HG02852 (cell line): ENCODE results near the gene ALK.

ENCODE experiments used
- ATAC-seq: cut with Tn5 transposase; IDR thresholded peaks from one replicate; pipeline ENCODE4 v1.9.1; 2021; ENCODE audit warnings: mild to moderate bottlenecking, moderate library complexity; ENCODE audit not compliant: unreplicated experiment

ALK gene

DNA sequence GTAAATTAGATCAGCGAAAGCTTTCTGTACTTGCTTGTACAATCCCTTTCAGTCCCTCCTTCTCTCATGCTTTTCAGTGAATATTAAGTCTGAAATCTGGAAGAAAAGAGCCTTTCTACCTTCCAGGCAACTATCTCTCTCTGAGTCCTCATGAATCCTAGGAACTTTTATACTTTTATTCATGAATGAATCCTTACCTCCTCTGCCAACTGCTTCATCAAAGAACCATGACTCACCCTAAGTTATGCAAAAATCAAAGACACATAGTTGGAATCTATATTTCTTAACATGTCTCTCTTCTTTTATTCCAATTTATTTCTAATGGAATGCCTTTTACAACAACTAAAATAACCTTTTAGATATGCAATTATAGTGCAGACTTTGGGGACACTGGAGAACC lies 412.0 kb downstream of the ALK start:
- no peak for ATAC-seq

- no peak for ATAC-seq
Measured at GRCh38 chr2:29504746-29505145, 416.6 kb downstream of the ALK start.

DNA sequence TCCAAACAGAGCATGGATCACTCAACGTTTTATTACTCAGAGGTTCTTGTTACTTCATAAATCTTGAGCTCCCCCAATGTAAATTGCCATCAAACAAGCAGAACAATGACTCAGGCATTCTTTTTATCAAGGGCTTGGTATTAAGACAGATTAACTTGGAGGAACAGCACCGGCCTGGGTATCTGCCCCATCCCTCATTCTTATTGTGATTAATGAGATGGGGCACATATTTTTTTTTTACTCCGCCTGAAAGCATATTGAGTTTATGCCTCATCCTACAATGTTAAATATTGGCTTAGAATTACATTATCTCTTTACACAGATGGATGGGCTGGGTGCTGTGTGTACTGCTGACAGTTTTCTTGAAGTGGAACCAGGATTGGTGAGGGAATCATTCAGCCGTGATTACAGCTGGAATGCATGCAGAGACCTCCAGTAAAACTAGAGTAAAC lies 418.9 kb downstream of the ALK start:
- ATAC-seq: no peak

DNA sequence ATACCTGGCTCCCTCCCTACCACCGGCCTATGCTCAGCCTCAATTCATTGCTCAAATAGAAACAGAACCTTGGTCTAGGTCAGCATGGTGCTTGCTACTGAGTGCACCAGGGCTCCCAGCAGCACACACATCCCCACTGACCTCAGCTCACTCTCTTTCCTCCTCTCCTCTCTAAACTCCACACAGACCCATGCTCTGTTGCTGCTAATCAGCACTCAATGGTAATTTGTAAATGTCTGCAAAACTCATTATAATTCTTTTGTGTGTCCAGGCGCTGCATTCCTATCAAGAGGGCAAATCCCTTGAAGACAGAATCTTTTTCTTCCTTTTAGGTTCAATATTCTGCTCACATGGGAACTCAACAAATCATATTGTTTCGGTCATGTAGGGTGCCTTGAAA lies 424.0 kb downstream of the ALK start:
- ATAC-seq: no peak

- no peak for ATAC-seq
Measured at GRCh38 chr2:29496198-29496597, 425.2 kb downstream of the ALK start.

DNA sequence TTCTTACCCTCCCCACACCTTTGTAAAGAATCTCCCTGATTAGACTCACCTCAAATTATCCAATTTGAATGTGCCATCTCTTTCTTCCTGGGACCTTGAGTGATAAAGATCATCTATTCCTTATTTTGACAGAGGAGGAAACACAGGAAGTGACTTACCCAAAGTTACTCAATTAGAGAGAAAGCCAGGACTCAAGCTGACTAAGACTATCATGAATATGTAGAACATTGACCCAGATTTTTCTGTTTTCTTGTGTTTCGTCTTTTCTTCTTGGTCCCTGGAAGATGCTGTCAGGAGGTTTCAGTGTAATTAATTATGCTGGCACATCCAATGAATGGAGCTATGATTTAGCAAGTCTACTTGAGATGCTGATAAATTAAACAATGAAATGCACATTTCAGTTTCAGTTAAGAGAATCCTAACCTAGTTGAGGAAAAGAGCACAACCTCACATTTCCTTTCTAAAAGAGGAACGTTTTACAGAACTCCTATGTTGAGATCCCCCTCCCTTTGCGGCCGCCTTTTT lies 425.8 kb downstream of the ALK start:
- ATAC-seq: no peak

GRCh38 chr2:29495068-29495467 lies 426.3 kb downstream of the ALK start:
- ATAC-seq: no peak

DNA sequence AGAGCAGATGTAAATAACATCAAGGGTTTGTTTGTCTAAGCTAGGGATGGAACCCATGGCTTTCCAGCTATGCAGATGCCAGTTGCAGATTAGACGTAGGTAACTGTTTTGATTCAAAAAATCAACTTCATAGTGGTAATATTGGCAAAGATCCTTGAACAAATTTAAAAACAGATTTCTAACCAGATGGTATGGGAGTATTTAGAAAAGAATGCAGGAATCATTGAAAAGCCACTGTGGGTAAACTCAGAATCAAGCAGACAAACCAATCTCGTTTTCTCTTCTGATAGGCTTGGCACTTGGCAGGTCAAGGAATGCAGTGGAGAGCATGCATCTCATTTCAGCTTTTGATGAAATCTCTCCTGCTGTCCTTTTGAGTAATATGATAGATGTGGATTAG lies 428.7 kb downstream of the ALK start:
- ATAC-seq: no peak

DNA sequence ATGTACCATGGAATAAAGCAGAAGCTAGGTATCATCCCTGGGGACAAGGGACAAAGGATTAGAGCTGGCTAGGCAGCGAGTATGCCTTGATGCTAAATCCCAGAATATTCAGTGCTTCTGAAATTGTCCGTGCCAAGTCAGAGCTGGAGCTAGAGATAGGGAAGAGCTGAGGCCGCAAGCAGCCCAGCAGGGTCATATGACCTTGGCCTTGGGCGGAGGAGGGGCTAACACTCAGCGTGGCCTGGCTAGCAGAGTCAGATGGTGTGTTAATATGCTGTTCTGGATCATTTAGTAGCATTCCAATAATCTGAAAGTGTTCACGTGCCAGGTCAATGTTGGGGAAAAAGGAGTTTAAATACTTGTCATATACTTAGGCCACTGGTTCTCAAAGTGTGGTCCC lies 431.3 kb downstream of the ALK start:
- no peak for ATAC-seq

DNA sequence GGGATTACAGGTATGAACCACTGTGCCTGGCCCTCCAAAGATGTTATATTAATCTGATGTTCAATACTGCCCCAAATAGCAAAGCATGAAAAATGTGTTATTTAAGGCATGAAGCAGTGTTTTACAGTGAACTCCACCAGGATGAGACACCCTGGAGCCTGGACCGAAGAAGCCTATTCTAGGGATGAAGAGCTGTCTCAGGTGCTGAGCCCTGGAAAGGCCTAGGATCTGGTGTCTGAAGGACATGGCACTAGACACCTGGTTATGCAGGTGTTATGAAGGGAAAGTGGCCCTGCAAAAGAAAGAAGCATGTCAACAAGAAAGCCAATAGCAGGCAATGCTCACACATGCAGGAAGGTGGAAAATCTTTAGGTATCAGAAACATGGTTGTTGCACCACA lies 431.8 kb downstream of the ALK start:
- ATAC-seq: no peak

- no peak for ATAC-seq
Measured at GRCh38 chr2:29487967-29488555, 433.3 kb downstream of the ALK start.

- no peak for ATAC-seq
Measured at GRCh38 chr2:29485631-29486030, 435.8 kb downstream of the ALK start.

GRCh38 chr2:29485117-29485516 lies 436.3 kb downstream of the ALK start:
- ATAC-seq: no peak

DNA sequence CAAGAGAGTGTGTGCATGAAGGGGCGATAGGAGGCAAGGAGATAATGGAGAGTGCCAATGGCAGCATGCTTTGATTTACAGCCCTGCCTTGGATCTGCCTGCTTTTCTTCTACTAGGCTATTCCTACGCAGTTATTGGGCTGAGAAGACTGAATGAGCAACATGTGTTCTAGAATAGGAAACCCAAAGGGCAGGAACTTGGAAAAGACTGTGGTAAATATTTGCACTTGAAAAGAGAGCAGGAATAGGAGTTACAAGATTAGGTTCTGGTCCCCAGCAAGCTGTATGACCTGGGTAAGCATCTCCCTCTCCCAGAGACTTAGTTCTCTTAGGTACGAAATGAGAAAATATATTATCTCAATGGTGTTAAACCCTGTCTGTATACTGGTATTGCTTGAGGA lies 438.5 kb downstream of the ALK start:
- no peak for ATAC-seq

DNA sequence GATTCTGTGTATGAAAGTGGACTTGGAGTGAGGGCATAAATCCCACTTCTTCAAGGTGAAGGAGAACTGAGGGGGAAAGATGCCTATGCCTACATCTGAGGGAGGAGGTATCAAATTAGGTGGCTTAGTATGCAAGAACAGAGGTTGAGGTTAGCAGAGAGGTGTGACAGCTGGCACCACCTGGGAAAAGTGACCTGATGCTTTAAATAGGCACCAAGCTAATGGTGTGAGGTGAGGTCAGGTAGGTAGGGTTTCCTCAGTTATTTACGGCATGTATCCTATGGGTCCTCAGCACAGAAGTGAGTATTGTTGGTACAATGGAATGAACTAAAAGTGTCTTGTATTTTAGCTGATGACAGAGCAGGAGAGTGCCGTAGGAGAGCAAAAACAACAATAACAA lies 439.0 kb downstream of the ALK start:
- ATAC-seq: no peak

- ATAC-seq: no peak
Measured at GRCh38 chr2:29481313-29481712, 440.1 kb downstream of the ALK start.

DNA sequence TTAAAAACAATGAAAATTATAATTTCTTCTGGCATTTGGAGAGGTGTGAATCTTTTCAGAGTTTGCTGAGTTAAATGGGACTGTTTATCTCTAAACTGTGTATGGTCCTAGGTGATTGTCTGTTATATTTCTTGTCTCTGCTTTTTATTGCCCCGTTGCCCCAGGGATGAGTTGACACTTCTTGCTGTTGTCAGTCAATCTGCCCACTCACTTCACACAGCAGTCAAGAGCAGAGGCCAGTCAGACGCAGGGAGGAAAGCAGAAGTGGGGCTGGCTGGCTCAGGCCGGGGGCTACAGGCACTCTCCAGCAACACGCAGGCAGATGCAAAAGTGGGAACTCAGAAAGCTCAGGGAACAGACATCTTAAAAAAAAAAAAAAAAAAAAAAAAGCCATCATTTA lies 441.0 kb downstream of the ALK start:
- no peak for ATAC-seq

- no peak for ATAC-seq
Measured at GRCh38 chr2:29479401-29479800, 442.0 kb downstream of the ALK start.

GRCh38 chr2:29478641-29479040 lies 442.7 kb downstream of the ALK start:
- ATAC-seq: no peak

DNA sequence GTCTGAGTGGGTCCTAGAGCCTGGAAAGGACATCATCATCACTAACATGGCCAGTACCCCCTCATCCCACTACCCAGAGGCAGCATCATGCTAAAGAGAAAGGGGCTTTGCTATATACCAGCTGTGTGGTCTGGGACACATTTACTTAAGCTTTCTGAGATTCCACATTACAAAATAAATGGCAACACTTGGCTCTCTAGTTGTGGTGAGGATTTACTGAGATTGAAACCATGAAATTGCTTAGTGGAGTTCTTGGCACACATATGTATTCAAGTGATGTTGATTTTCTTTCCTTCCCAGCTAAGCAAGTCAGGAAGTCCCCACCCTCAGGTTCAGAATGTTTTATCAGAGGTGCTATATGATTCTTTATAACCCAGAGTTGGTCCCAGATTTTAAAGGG lies 444.2 kb downstream of the ALK start:
- ATAC-seq: no peak

DNA sequence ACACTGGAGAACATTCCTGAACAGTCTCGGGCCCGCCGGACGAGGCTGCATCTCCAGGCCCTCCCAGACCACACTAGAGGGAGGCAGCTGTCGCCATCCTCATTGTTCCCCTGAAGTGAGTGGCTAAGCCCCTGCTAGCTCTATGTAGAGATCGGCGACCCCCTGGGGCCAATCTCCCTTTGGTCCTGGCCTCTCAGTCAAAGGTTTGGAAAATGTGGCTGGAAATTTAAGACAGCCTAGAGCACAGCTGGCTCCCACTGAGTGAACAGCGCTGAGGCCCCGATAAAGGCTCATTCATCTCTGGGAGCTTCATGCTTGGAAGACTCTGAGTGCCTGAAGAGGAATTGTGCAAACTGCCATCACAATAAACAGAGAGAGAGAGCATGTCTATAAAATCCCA lies 445.9 kb downstream of the ALK start:
- no peak for ATAC-seq

- ATAC-seq: no peak
Measured at GRCh38 chr2:29469961-29470360, 451.4 kb downstream of the ALK start.

- no peak for ATAC-seq
Measured at GRCh38 chr2:29469516-29469915, 451.9 kb downstream of the ALK start.
